HG03103 (cell line): ENCODE results near the gene TXK.

Source experiments
- ATAC-seq: cut with Tn5 transposase; IDR thresholded peaks from one replicate; pipeline ENCODE4 v1.9.1; 2021; ENCODE audit warnings: low read depth; ENCODE audit not compliant: unreplicated experiment

Gene TXK

GRCh38 chr4:48138511-48138910, 4.5 kb upstream of the TXK start:
- no peak for ATAC-seq

GRCh38 chr4:48137846-48138245, 3.8 kb upstream of the TXK start:
- ATAC-seq = no peak

GRCh38 chr4:48133669-48134068, 381 bp downstream of the TXK start:
- no peak for ATAC-seq

- ATAC-seq = no peak
These were observed 2.3 kb downstream of the TXK start for GRCh38 chr4:48131736-48132135.

DNA sequence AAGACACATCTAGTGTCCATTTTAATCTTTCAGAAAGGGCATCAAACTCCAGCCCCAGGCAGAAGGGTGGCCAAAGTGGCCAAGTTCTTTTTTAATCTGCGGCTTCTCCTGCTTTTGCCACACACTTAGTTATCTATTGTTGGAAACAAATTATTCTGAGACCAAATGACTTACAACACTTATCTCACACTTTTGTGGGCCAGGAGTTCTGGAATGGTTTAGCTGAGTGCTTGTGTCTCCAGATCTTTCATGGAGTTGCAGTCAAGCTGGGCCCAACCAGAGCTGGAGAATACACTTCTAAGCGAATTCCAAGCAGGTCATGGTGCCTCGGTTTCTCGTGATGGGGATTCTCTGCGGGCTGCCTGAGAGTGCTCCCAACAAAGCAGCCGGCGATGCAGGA, 4.0 kb downstream of the TXK start:
- no peak for ATAC-seq

DNA sequence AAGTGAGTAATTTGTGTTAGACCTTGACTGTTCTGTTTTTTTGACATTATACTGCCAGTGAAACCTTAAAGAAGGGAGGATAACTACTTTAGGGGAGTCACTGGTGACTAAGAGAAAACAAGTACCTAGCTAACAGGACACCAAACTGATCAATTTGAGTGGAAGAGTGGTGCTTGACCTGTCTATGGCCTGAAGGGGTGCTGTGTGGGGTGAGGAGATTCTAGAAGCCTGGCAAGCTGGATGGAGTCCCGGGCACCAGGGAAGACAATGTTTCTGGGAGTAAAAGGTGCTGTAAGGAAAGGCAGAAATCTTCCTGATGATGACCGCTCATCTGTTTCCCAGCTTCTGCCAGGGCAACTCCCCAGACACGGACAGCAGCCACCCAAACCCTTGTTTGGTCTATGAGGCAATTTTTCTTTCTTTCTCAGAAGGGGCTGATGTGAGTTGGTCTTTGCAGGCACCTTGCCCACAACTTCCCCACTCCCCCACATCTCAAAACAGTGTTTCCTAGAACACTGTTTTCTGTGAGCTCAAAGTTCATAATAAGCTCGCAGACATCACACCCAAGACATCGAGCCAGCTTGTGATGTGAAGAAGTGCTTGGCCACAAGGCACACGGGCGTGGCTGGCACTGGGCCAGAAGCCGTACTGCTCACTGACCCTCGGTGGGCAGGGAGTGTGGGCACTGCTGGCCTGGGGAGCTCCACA, 4.6 kb downstream of the TXK start:
- ATAC-seq = no peak

DNA sequence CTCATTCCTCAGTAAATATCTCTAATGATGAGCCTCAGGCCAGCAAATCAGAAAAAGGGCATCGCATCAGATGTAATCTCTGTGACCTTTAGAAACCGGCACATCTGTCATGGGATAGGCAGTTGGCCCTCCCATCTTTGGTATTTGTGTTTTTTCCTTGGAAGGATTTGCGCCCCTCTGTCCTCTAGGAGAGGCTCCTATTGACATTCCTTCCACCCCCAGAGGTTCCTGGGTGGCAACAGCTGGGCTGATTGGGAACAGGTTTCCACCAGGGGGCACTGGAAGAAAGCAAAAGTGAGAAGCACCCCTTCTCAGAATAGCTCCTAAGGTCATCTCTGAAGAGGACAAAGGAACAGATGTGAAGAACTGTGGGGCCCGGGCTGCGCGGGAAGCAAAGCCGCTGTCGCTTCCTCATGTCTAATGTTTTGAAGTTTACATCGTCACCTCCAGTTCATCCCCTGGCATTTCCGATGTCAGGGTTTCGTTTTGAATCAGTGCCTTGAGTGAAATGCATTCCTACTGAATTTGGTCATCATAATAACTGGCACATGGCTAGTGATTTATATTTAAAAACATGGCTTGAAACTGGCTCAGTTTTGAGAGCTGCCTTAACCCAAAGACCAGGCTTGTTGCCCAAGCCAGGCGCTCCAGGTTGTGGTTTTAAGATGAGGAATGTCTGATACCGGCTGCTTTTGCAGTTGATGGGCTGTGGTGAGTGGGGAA, 6.2 kb downstream of the TXK start:
- peak; percentile 84 for ATAC-seq

DNA sequence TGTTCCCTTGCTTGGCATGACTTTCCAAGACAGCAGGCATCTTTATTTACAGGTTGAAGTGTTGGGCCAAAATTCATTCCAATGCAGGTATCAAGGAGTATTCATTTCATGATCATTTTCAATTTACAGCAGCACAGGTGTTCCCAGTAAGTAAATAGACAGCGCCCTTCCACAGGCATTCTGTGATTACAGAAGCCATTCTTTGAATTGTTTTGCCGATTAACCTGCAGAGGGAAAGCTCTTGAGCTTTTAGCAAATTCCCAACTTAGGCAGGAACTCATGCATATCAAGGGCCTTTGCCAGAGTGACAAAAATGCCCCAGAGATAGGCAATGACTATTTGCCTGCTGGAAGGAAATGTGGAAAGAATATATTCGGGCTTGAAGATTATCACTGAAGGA, 6.8 kb downstream of the TXK start:
- no peak for ATAC-seq

DNA sequence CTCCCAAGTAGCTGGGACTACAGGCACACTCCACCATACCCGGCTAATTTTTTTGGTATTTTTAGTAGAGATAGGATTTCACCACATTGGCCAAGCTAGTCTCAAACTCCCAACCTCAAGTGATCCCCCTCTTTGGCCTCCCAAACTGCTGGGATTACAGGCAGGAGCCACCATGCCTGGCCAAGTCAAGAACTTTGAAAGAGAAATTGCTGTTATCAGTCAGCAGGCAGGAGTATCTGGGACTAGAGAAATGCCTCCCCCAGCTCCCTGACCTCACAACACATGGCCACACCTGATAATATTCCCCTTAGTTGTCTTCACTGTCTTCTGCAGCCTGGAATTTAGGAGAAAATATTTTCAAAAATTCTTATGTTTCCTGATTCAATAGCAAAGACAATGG, 7.4 kb downstream of the TXK start:
- ATAC-seq = no peak

DNA sequence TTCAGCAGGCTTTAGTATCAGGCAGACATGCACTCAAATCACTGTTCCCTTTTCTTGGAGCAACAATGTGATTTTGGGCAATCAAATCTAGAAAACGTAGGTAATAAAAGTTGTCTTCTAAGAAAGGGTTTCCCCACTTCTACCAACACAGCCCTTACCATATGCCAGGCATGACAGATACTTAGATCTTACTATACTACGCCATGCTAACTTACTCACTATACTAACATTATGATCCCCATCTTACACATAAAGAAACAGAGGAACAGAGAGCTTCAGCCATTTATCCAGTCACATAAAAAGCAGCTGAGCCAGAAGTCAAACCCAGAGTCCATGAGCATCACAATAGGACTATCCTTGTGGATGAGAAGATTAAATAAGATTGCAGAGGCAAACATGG, 9.2 kb downstream of the TXK start:
- no peak for ATAC-seq

GRCh38 chr4:48122756-48123155, 11.3 kb downstream of the TXK start:
- ATAC-seq = no peak

GRCh38 chr4:48121180-48121579, 12.9 kb downstream of the TXK start:
- no peak for ATAC-seq

- ATAC-seq = no peak
These were observed 13.9 kb downstream of the TXK start for GRCh38 chr4:48120132-48120531.

DNA sequence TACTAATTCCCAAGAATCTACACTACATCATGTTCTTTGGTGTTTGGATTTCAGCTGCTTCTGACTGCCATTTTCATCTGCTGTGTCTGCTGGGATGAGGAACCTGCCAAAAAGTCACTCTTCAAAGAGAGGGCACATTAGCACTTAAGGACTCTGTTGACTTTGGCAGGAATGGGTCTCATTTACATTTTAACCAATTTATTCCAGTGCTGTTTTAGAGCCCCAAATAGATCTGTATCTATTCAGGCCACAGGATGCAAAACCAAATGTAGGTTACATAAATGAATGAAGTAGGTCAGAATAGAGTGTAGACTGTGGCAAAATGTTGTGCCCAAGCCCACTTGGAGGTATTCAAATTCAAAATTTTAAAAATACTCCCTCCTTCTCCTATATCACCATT, 14.4 kb downstream of the TXK start:
- no peak for ATAC-seq

- ATAC-seq = no peak
These were observed 16.0 kb downstream of the TXK start for GRCh38 chr4:48118081-48118480.

DNA sequence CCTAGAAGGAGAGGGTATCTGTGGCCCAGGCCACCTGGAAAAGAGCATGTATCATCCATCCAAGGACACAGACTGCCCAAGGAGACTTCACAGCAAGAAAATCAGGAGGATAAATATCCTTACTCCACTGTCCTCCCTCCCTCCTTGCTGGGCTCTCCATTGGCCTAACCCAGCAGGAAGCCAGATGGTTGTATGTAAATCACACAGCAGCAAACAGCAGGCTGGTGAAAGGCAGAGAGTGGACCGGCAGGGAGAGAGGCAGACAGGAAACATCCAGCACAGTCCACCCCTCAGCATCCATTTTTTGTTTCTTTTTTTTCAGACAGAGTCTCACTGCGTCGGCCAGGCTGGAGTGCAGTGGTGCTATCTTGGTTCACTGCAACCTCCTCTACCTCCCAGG, 17.5 kb downstream of the TXK start:
- ATAC-seq = no peak

GRCh38 chr4:48114412-48114811, 19.6 kb downstream of the TXK start:
- no peak for ATAC-seq

DNA sequence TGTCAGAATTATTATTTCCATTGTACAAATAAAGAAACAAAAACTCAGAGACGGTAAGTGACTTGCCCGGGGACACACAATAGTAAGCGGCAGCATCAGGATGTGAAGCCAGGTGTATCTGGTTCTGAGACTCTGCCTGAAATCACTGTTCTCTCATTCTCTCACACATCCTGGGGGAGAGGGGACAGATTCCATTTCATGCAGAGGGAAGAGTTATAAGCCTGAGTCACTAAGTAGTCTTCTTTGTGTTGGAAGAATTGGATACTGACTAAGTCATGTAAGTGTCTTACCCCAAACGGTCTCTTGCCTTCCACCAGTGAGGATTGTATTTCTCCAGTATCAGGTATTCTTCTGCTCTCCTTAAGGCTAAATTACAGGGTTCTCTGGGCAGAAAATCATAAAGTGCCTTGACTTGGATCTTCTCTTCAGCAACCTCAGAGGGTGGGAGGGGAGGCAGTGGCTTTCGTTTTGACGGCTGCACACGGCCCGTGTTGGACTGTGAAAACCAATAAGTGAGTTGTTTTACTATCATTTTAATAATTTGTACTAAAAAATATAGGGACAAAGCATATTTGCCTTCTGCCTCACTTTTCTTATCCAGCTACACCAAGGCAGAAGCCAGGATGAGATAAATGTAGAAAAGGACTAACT, 21.9 kb downstream of the TXK start:
- ATAC-seq = no peak

DNA sequence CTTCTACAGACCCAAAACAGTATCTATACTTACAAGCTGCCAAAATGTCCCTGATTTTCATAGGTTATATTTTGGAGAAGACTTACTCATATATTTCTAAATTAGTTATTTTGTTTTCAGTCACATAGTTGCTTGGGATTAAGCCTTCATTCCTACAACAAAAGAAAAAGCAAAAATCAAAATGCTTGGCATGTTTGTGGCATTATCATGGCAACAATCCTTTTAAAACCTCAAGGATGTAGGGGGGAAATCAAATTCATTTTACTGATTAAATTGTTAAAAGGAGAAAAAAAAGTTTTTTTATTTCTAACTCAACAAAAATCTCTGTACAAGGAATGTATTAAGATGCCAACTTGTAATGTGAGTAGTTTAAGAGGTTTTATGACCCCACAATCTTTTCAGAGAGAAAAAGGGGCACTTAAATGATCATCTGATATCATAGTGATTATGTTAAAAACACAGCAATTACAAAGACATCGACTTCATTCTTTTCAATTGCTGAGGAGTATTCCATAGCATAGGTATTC, 23.5 kb downstream of the TXK start:
- ATAC-seq = no peak

GRCh38 chr4:48109413-48110263, 24.4 kb downstream of the TXK start:
- peak; percentile 80 for ATAC-seq
